ENCODE measurements around the gene EIF4G3. TPM values are rescaled to one million over a fixed set of nuclear protein-coding genes. Genes with fewer than 3 reads are reported as not detected.

The EIF4G3 gene
- total and polyA plus RNA-seq, 10 of the 15 experiments (the other 5 are each of a cell fraction or from before 2014, with no cell fraction given): 7.4 to 45.1 (median 29.1) TPM

DNA sequence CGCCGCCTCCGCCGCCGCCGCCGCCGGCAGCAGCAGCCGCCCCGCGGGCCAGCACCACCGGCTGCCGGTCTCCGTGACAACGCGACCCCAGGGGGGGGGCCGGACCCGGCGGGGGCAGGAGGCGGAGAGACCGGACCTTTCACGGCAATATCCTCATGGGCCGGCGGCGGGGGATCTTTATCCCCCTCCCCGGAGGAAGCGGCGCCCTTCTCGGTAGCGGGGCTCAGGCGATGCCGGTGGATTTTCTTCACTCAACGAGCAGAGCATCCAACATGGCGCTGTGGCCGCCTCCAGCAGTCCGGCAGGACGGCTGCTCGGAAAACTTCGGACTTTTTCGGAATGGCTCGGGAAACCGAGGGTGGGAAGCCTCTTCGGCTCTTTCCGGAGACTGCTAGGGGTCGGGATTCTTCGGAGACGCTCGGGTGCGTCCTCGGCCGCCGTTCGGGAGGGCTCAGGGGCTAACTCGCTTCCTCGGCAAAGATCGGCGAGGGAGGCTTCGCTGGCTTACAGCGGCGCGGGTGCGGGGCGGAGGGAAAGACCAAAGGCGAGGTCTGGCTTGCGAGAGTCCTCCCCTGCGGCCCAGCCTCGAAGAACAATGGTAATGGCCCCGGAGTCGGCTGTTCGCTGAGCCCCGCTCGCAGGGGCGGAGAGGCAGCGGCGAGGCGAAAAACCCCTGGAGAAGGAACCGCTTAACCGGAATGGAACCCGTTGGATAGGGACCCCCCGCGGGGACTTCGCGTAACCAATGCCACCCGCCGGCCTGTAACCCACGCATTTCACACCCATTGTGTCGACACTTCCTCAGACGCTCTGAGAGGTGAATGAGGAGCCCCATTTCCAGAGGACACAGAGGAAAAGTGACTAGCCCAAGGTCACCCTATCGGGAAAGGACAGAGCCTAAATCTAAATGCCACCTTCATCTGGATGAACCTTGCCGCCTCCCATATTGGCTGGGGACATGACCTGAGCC is at the start of gene EIF4G3 (continued):
- TF ChIP-seq SPI1 (IDR thresholded peaks at IDR 0.05; ENCODE audit: borderline replicate concordance, insufficient read depth, low read depth, low read length) (peak; percentile 16; the same call in 1 of the 2 replicates), SUZ12 (IDR thresholded peaks at IDR 0.05; ENCODE audit: unreplicated experiment) (no peak), CBFB (IDR thresholded peaks at IDR 0.05; ENCODE audit: low read depth) (peak; percentile 51; the same call in 1 of the 2 replicates), ZNF622 (IDR thresholded peaks at IDR 0.05) (no peak), KLF5 (IDR thresholded peaks at IDR 0.05; ENCODE audit: partially characterized antibody) (peak; percentile 23), RELA (IDR thresholded peaks at IDR 0.05; ENCODE audit: borderline replicate concordance, partially characterized antibody) (peak; percentile 26), NFXL1 (IDR thresholded peaks at IDR 0.05; ENCODE audit: borderline replicate concordance) (no peak), NKRF (conservative IDR thresholded peaks at IDR 0.05) (peak; percentile 14; the same call in 1 of the 2 replicates), PKNOX1 (IDR thresholded peaks at IDR 0.05) (0 out of 2 replicates have a peak, but pooled peaks have one; percentile 36), ZSCAN29 (IDR thresholded peaks at IDR 0.05) (peak; percentile 77; the same call in 1 of the 2 replicates), CHD4 (IDR thresholded peaks at IDR 0.05) (no peak), SREBF1 (IDR thresholded peaks at IDR 0.05; ENCODE audit: low read length) (no peak), STAT3 (IDR thresholded peaks at IDR 0.05; ENCODE audit: low read depth, low read length) (no peak), POLR2AphosphoS2 (IDR thresholded peaks at IDR 0.05; ENCODE audit: low read depth, low read length) (peak; percentile 70), JUNB (IDR thresholded peaks at IDR 0.05) (no peak), STAT1 (conservative IDR thresholded peaks at IDR 0.05) (0 out of 2 replicates have a peak, but pooled peaks have one; percentile 23)
- TF ChIP-seq, protein P1, sequence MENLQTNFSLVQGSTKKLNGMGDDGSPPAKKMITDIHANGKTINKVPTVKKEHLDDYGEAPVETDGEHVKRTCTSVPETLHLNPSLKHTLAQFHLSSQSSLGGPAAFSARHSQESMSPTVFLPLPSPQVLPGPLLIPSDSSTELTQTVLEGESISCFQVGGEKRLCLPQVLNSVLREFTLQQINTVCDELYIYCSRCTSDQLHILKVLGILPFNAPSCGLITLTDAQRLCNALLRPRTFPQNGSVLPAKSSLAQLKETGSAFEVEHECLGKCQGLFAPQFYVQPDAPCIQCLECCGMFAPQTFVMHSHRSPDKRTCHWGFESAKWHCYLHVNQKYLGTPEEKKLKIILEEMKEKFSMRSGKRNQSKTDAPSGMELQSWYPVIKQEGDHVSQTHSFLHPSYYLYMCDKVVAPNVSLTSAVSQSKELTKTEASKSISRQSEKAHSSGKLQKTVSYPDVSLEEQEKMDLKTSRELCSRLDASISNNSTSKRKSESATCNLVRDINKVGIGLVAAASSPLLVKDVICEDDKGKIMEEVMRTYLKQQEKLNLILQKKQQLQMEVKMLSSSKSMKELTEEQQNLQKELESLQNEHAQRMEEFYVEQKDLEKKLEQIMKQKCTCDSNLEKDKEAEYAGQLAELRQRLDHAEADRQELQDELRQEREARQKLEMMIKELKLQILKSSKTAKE (IDR thresholded peaks at IDR 0.05; ENCODE audit: low read depth, poor library complexity, severe bottlenecking): no peak
- TF ChIP-seq, protein P2, sequence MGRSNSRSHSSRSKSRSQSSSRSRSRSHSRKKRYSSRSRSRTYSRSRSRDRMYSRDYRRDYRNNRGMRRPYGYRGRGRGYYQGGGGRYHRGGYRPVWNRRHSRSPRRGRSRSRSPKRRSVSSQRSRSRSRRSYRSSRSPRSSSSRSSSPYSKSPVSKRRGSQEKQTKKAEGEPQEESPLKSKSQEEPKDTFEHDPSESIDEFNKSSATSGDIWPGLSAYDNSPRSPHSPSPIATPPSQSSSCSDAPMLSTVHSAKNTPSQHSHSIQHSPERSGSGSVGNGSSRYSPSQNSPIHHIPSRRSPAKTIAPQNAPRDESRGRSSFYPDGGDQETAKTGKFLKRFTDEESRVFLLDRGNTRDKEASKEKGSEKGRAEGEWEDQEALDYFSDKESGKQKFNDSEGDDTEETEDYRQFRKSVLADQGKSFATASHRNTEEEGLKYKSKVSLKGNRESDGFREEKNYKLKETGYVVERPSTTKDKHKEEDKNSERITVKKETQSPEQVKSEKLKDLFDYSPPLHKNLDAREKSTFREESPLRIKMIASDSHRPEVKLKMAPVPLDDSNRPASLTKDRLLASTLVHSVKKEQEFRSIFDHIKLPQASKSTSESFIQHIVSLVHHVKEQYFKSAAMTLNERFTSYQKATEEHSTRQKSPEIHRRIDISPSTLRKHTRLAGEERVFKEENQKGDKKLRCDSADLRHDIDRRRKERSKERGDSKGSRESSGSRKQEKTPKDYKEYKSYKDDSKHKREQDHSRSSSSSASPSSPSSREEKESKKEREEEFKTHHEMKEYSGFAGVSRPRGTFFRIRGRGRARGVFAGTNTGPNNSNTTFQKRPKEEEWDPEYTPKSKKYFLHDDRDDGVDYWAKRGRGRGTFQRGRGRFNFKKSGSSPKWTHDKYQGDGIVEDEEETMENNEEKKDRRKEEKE (IDR thresholded peaks at IDR 0.05): no peak

All from GM12878 (cell line).